Fibroblast of lung (primary cell): Measurements from ENCODE around the gene CIC. TPM values are rescaled to one million over a fixed set of nuclear protein-coding genes. Genes with fewer than 3 reads are reported as not detected.

Source experiments
- DNase-seq, 2 donors: peaks; one replicate each; pipeline versions ENCODE4 v3.0.0 to v3.0.0-alpha.2; 2010; ENCODE audit warnings: low read depth in 2 of 2
- H2AFZ ChIP-seq: 2 replicates; pipeline ENCODE4 v1.5.1; 2012; ENCODE audit warnings: low read length, control low read depth, inconsistent platforms
- H3K27ac ChIP-seq: 2 replicates; pipeline ENCODE4 v1.5.1; 2011; ENCODE audit warnings: low read length, control low read depth; ENCODE audit not compliant: insufficient read depth
- H3K27me3 ChIP-seq: 2 replicates; pipeline ENCODE4 v1.5.1; 2011; ENCODE audit warnings: mild to moderate bottlenecking, low read length; ENCODE audit not compliant: control insufficient read depth, insufficient read depth
- H3K36me3 ChIP-seq: 2 replicates; pipeline ENCODE4 v1.5.1; 2011; ENCODE audit warnings: low read length; ENCODE audit not compliant: control insufficient read depth, insufficient read depth
- H3K4me1 ChIP-seq: 2 replicates; pipeline ENCODE4 v1.5.1; 2011; ENCODE audit warnings: low read length; ENCODE audit not compliant: control insufficient read depth, insufficient read depth; ENCODE audit errors: extremely low read depth
- H3K4me2 ChIP-seq: 2 replicates; pipeline ENCODE4 v1.5.1; 2011; ENCODE audit warnings: low read length, control low read depth; ENCODE audit not compliant: insufficient read depth; ENCODE audit errors: extremely low read depth
- H3K4me3 ChIP-seq, 4 experiments: fragments of 200-600 bp in 1 of 4; sonication (generic) in 1 of 4; replicated peaks in 1 of 4; 2 replicates each; pipeline ENCODE4 v1.5.1; 2011 to 2016; ENCODE audit warnings: low read length in 4 of 4, low read depth in 3 of 4, mild to moderate bottlenecking in 3 of 4, control low read depth in 2 of 4, inconsistent platforms in 1 of 4, mixed read lengths in 1 of 4; ENCODE audit not compliant: insufficient read depth in 1 of 4; ENCODE audit errors: control extremely low read depth in 1 of 4
- H3K79me2 ChIP-seq: 2 replicates; pipeline ENCODE4 v1.5.1; 2012; ENCODE audit warnings: mild to moderate bottlenecking, low read length, inconsistent platforms; ENCODE audit not compliant: control insufficient read depth, insufficient read depth
- H3K9ac ChIP-seq: 2 replicates; pipeline ENCODE4 v1.5.1; 2011; ENCODE audit warnings: mild to moderate bottlenecking, low read length, control low read depth; ENCODE audit not compliant: insufficient read depth
- H3K9me3 ChIP-seq: 2 replicates; pipeline ENCODE4 v1.5.1; 2012; ENCODE audit warnings: low read depth, low read length; ENCODE audit not compliant: control insufficient read depth, insufficient read depth
- H4K20me1 ChIP-seq: 2 replicates; pipeline ENCODE4 v1.5.1; 2011; ENCODE audit warnings: low read length; ENCODE audit not compliant: control insufficient read depth, insufficient read depth; ENCODE audit errors: extremely low read depth
- EZH2 ChIP-seq: IDR thresholded peaks from 2 replicates; pipeline ENCODE4 v1.5.1; 2012; ENCODE audit warnings: low read length, control low read depth, mild to moderate bottlenecking; ENCODE audit errors: missing control alignments
- polyA plus RNA-seq, 2 donors: library from polyadenylated mRNA; depleted of rRNA in 1 of 2; stranded (reverse) in 1 of 2; unstranded in 1 of 2; fragments of >200 nt; gene quantifications; 2 replicates each; pipeline ENCODE4 v1.2.1, GENCODE V29; 2011 to 2012; ENCODE audit warnings: missing spikeins in 1 of 2
- total RNA-seq: library from RNA; depleted of rRNA; stranded (reverse); fragments of >200 nt; gene quantifications from 2 replicates; pipeline ENCODE4 v1.2.1, GENCODE V29; 2014
- TF ChIP-seq, protein P1 (sequence below), 2 donors: IDR thresholded peaks in 1 of 2; conservative IDR thresholded peaks in 1 of 2; 1 replicate in 1 of 2; 2 replicates in 1 of 2; pipeline ENCODE4 v1.5.1; 2011 to 2012; ENCODE audit warnings: low read length in 2 of 2, control low read depth in 1 of 2, inconsistent platforms in 1 of 2, low read depth in 1 of 2, mild to moderate bottlenecking in 1 of 2

CIC gene
- total and polyA plus RNA-seq, 2 donors (not counting 1 experiment from before 2014, with no cell fraction given), result 8.5 to 23.6 TPM

GRCh38 chr19:42267644-42268141, 1.4 kb upstream of the CIC start:
- Histone ChIP-seq H3K4me1 (peaks cover 13% of the 10 kb centered on the region), H3K36me3 (peaks cover 8% of the 10 kb centered on the region), H3K79me2 (peaks cover 29% of the 10 kb centered on the region), H3K9me3 (no peaks in the 10 kb centered on the region), H3K9ac (peak overlapping the region; percentile 67), H3K27ac (peak overlapping the region; percentile 98), H2AFZ (peak overlapping the region; percentile 95), H4K20me1 (no peaks in the 10 kb centered on the region), H3K4me2 (peak overlapping the region; percentile 98), H3K27me3 (no peaks in the 10 kb centered on the region), H3K4me3 (peak overlapping the region; percentile 57 to 89 (median 69))
- DNase-seq, result no peak
- TF ChIP-seq, protein P1, sequence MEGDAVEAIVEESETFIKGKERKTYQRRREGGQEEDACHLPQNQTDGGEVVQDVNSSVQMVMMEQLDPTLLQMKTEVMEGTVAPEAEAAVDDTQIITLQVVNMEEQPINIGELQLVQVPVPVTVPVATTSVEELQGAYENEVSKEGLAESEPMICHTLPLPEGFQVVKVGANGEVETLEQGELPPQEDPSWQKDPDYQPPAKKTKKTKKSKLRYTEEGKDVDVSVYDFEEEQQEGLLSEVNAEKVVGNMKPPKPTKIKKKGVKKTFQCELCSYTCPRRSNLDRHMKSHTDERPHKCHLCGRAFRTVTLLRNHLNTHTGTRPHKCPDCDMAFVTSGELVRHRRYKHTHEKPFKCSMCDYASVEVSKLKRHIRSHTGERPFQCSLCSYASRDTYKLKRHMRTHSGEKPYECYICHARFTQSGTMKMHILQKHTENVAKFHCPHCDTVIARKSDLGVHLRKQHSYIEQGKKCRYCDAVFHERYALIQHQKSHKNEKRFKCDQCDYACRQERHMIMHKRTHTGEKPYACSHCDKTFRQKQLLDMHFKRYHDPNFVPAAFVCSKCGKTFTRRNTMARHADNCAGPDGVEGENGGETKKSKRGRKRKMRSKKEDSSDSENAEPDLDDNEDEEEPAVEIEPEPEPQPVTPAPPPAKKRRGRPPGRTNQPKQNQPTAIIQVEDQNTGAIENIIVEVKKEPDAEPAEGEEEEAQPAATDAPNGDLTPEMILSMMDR (conservative IDR thresholded peaks at IDR 0.05 in 1 of 2, IDR thresholded peaks at IDR 0.05 in 1 of 2; ENCODE audit: low read depth in 1 of 2, low read length in 2 of 2), result no peak
- TF ChIP-seq EZH2, result no peak

DNA sequence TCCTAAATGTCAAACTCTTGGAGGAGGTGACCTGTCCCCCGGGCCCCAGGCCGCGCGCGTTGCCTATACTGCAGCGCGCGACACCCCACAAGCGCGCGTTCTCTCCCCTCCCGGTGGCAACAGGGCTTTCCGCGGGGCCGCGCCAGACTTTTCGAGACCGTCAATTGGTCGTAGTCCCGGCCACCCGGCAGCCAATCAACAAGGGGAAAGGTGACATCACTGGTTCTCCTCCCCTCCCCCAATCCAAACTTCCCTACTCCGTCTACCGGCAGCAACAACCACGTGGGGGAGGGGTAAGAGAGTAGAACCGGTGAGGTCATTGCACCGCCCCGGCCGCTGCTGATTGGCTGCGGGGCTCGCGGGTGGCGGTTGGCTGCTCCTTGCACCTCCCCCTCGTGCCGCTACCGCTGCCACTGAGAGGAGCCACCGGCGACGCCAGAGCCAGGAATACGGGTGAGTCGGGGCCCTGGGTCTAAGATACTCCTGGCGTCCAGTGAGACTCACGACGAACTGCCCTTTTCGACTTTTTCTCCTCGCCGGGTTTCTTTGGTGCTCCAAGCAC, 829 bp upstream of the CIC start:
- Histone ChIP-seq H2AFZ (peak overlapping the region; percentile 95), H3K36me3 (peaks cover 13% of the 10 kb centered on the region)
- TF ChIP-seq, protein P1 (conservative IDR thresholded peaks at IDR 0.05 in 1 of 2, IDR thresholded peaks at IDR 0.05 in 1 of 2; ENCODE audit: low read depth in 1 of 2, low read length in 2 of 2), result no peak
- no peak for TF ChIP-seq EZH2

GRCh38 chr19:42269478-42270345, 660 bp downstream of the CIC start:
- peak overlapping the region; percentile 96 for H3K4me2 ChIP-seq
- H3K27me3 ChIP-seq, result no peaks in the 10 kb centered on the region
- TF ChIP-seq, protein P1 (conservative IDR thresholded peaks at IDR 0.05 in 1 of 2, IDR thresholded peaks at IDR 0.05 in 1 of 2; ENCODE audit: low read depth in 1 of 2, low read length in 2 of 2), result no peak
- no peak for TF ChIP-seq EZH2
- no peaks in the 10 kb centered on the region for H3K9me3 ChIP-seq
- peaks cover 41% of the 10 kb centered on the region for H3K79me2 ChIP-seq
- H3K4me1 ChIP-seq, result peaks cover 13% of the 10 kb centered on the region
- DNase-seq, result no peak
- H4K20me1 ChIP-seq, result no peaks in the 10 kb centered on the region
- peak overlapping the region; percentile 82 to 85 (median 84) for H3K4me3 ChIP-seq
- H3K27ac ChIP-seq, result peak overlapping the region; percentile 97
- peak overlapping the region; percentile 68 for H3K9ac ChIP-seq
- no peak overlapping the region for H2AFZ ChIP-seq
- peaks cover 23% of the 10 kb centered on the region for H3K36me3 ChIP-seq

More for the DNA sequence above, 829 bp upstream of the CIC start:
- peak overlapping the region; percentile 98 for H3K27ac ChIP-seq
- H3K4me3 ChIP-seq, result peak overlapping the region; percentile 71 to 89 (median 74)
- H3K27me3 ChIP-seq, result no peaks in the 10 kb centered on the region
- no peaks in the 10 kb centered on the region for H4K20me1 ChIP-seq
- no peaks in the 10 kb centered on the region for H3K9me3 ChIP-seq
- peak; percentile 98 to 99 for DNase-seq
- H3K4me1 ChIP-seq, result peaks cover 13% of the 10 kb centered on the region
- peak overlapping the region; percentile 97 for H3K9ac ChIP-seq
- H3K4me2 ChIP-seq, result peak overlapping the region; percentile 98
- peaks cover 29% of the 10 kb centered on the region for H3K79me2 ChIP-seq
